Stimulated activated CD8-positive, alpha-beta memory T cell treated with anti-CD3 and anti-CD28 coated beads, Interleukin-15, amount 100 ng/mL, for 4 hours (primary cell): Measurements from ENCODE around the gene FUNDC2.
"Not testable (repeated sequence)": the region's sequence is repeated elsewhere in the genome, so short reads cannot be mapped to it uniquely, and the experiment has no call there.

Experiments used
- DNase-seq, 2 donors: peaks; one replicate each; pipeline ENCODE4 v3.0.0-alpha.2; 2020; ENCODE audit warnings: low read depth in 2 of 2

FUNDC2 gene, protein sequence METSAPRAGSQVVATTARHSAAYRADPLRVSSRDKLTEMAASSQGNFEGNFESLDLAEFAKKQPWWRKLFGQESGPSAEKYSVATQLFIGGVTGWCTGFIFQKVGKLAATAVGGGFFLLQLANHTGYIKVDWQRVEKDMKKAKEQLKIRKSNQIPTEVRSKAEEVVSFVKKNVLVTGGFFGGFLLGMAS

DNA sequence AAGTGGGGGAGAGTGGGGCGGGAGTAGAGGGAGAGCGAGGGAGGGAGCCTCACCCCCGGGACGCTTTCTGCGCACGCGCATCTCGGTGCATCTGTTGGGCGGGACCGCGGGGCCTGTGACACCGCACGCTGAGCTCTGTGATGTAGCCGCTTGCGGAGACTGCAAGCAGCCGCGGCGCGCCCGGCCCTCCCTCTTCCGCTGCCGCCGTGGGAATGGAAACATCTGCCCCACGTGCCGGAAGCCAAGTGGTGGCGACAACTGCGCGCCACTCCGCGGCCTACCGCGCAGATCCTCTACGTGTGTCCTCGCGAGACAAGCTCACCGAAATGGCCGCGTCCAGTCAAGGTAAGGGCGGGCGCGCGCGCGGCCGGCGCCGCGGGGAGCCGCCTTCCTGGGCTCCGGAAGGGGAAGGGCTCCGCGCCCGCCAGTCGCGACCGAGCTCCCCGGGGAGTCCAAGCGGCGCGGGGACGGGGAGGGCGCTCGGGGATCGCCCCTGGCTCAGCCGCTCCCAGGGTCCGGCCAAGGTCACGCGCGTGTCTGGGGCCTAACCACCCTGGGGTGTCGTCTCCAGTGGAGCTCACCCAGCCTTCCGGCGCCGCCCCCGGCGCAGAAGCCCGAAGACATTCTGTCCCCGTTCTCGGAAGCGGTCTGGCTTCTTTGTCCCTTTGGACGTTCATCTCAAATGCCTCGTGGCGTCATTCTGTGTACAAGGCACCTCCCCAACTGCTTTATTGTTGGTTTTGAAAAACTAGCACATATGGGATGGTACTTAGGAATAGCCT, at the start of gene FUNDC2:
TSS of gene FUNDC2 (plus strand) at position 118 of the 782 bp plus-strand sequence. CDS start at position 213, 95 bp downstream.
- peak; percentile 88 to 92 for DNase-seq

GRCh38 chrX:154979629-154980028, 47.0 kb upstream of the FUNDC2 start:
- DNase-seq, result no peak

DNA sequence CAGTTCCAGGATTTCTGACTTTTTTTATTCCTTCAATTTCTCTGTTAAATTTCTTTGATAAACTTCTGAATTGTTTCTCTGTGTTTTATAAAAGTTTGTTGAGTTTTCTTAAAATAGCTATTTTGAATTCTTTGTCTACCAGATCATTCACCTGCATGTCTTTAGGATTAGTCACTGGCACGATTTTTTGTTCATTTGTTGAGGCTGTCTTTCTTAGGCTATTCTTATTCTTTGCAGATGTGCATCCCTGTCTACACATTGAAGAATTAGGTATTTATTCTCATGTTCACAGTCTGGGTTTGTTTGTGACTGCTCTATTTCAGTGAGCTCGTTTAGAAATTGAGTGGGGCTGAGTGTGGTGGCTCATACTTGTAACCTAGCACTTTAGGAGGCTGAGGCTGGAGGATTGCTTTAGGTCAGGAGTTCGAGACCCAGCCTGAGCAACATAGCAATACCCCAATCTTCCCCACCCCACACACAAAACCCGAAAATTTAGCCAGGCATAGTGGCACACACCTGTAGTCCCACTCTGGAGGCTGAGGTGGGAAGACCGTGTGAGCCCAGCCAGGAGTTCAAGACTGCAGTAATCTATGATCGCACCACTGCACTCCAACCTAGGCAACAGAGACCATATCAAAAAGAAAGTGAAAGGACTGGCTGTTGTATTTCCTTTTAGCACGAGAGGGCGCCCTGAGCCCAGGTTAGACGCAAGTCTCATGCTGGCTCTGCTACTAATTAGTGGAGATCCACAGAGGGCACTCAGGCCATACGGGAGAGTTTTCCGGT, 46.1 kb upstream of the FUNDC2 start:
- peak; percentile 35 to 41 for DNase-seq

- no peak for DNase-seq
Measured at GRCh38 chrX:154981116-154981411, 45.6 kb upstream of the FUNDC2 start.

DNA sequence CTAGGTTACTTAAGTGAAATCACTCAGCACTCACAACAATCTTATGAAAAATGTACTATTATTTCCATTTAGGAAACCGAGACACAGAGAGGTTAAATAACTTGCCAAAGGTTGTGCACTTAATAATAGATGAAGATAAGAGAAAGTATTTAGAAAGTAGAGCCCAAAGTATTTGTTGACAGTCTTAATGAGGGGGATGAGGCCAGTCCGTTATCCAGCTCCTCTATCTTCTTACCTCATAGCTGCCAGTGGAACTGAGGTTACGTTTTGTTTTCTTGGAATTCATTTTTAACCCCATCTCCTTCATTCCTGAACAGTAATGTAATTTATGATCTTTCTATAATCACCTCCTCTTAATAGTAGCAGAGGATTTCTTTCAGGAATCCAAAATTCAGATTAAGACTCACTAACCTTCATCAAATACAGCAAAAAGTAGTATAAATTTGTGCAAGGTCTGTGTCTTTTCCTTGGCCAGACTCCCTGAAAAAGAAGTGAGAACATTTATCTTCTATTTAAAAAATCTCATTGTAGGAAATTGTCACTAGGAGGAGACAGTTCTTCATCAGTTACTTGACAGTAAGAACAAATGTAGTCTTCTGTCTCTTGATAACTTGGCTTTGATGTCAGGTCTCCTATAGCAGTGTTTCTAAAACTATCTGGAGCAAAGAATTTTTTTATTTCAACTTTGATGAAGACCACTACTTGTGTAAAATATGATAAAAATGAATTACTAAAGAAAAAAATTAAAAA, 39.6 kb upstream of the FUNDC2 start:
- DNase-seq, result no peak

DNA sequence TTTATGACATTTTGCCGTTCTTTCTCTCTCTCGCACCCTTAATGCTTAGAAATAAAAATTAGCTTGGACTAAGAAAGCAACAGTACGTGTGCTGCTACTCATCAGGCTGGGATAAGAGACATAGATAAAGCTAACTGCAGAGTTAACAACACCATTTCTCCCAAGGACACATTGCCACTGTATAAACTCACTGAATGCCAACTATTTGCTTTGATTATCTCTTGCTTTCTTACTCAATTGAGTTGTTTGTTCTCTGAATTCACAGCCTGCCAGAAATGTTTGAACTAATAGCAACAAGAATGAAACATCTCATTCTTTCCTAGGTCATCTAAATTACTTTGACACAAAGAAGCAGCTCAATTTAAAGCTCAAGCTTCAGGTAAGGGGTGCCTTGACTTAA, 38.7 kb upstream of the FUNDC2 start:
- no peak for DNase-seq

DNA sequence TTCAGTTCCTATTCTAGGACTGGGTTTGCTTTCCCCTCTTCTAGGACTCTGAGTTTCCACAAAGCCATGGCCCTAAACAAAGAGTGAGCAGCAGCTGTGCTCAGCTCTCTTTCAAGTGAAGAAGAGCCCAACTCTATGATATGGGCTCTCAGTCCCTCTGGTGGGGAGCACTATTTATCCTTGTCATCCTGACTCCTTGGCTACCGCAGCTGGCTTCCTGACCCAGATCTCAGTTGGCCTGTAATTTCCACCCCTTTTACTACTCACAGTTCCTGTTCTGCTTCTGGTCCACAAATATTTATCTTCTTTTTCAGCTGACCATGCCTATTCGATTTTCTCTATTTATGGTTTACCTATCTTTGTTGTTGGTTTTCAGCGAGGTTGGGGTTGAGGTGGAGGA, 37.9 kb upstream of the FUNDC2 start:
- DNase-seq, result no peak

- DNase-seq, result no peak
Measured at GRCh38 chrX:154990496-154990895, 36.1 kb upstream of the FUNDC2 start.

DNA sequence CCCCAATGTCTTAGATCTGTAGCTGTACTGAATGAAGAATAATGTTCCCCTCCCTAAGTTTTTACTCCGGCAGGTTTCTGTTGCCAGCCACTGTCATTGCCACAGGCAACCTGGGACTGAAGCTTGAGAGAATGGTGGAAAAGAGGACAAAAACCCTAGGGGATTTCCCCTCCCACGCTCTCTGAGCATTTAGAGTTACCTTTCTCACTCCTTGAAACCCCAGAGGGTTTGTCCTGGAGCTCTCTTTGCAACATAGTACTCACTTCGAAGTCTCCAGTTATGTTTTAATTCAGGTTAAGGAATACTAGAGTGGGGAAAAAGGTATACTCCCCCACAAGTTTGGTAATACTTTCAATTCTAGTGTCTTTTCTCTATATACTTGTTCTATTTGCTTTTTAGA, 35.6 kb upstream of the FUNDC2 start:
- no peak for DNase-seq

DNA sequence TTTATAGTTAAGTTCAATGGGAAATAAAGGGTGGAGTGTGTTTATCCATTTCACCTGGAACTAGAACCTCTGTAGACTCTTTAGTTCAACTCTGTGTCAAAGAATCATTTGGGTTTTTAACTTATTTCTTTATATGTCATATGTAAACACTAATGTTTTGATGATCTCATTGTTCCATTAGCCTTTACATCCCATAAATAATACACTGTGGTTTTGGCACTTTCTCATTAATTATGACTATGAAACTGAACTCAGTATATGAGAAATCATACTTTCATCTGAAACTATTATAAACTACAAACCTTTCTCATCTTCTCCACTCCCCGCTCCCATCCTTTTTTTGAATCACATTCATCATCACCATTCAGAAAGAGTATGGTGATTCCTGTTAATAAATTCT, 35.2 kb upstream of the FUNDC2 start:
- DNase-seq, result no peak

- DNase-seq, result no peak
Measured at GRCh38 chrX:154998204-154998880, 28.3 kb upstream of the FUNDC2 start.

- no peak for DNase-seq
Measured at GRCh38 chrX:155000841-155001240, 25.8 kb upstream of the FUNDC2 start.

- DNase-seq, result no peak
Measured at GRCh38 chrX:155001873-155002272, 24.8 kb upstream of the FUNDC2 start.

GRCh38 chrX:155005190-155005589, 21.5 kb upstream of the FUNDC2 start:
- no peak for DNase-seq

DNA sequence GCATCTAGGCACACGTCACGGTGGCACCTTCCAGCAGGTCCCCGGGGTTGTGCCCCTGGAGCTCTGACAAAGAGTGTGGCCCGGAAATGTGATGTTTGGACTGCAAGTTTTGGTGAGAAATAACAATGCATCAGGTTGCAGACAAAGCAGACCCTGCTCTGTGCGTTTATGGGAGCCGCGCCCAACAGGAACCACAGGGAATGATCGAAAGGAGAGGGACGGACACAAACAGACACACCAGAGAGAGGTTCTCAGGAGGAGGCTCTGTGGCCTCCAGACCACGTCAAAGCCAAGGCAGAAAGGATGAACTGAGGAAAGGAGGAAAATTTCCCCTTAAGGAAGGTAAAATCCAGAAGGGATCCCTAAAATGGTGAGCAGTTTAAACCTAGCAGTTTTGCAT, 20.3 kb upstream of the FUNDC2 start:
- not testable (repeated sequence) for DNase-seq

- not testable (repeated sequence) for DNase-seq
Measured at GRCh38 chrX:155006913-155007671, 19.6 kb upstream of the FUNDC2 start.

- not testable (repeated sequence) for DNase-seq
Measured at GRCh38 chrX:155008578-155008977, 18.1 kb upstream of the FUNDC2 start.

GRCh38 chrX:155009994-155010472, 16.6 kb upstream of the FUNDC2 start:
- no peak for DNase-seq

GRCh38 chrX:155020591-155020990, 6.1 kb upstream of the FUNDC2 start:
- DNase-seq, result no peak

- DNase-seq, result no peak
Measured at GRCh38 chrX:155022585-155022984, 4.1 kb upstream of the FUNDC2 start, which contains the start of gene F8. TSS of gene F8 (minus strand) at chrX:155022723. CDS start at chrX:155022552, 171 bp downstream.
